Heart right ventricle (tissue), 16 donors: ENCODE measurements around the gene AGRP. TPM values are rescaled to one million over a fixed set of nuclear protein-coding genes. Genes with fewer than 3 reads are reported as not detected.

Source experiments
- ATAC-seq, 8 donors: fragments of 200-7000 bp; cut with Tn5 transposase; one replicate each; pipeline ENCODE4 v1.9.1; 2020; ENCODE audit warnings: mild to moderate bottlenecking in 8 of 8, moderate library complexity in 8 of 8, moderate number of reproducible peaks in 1 of 8
- DNase-seq, 2 donors: peaks; one replicate each; pipeline ENCODE4 v3.0.0-alpha.2; 2020
- H3K27ac ChIP-seq, 10 donors: fragments of 200-600 bp; sonication (generic) in 2 of 10; one replicate each; pipeline versions ENCODE4 v1.5.0 to v1.8.0; 2020 to 2022; ENCODE audit warnings: mild to moderate bottlenecking in 3 of 10
- H3K27me3 ChIP-seq, 7 donors: fragments of 200-600 bp; one replicate each; pipeline ENCODE4 v1.8.0; 2021 to 2022; ENCODE audit warnings: mild to moderate bottlenecking in 2 of 7
- H3K36me3 ChIP-seq, 9 donors: fragments of 200-600 bp; sonication (generic) in 1 of 9; one replicate each; pipeline versions ENCODE4 v1.5.0 to v1.8.0; 2020 to 2022; ENCODE audit warnings: mild to moderate bottlenecking in 2 of 9
- H3K4me1 ChIP-seq, 9 donors: fragments of 200-600 bp; sonication (generic) in 1 of 9; one replicate each; pipeline versions ENCODE4 v1.5.0 to v1.8.0; 2020 to 2022; ENCODE audit warnings: mild to moderate bottlenecking in 4 of 9
- H3K4me3 ChIP-seq, 10 donors: fragments of 200-600 bp; sonication (generic) in 2 of 10; one replicate each; pipeline versions ENCODE4 v1.5.0 to v1.8.0; 2020 to 2022; ENCODE audit warnings: mild to moderate bottlenecking in 7 of 10, moderate library complexity in 2 of 10
- H3K9me3 ChIP-seq, 11 donors: fragments of 200-600 bp in 10 of 11; sonication (generic) in 2 of 11; one replicate each; pipeline versions ENCODE4 v1.5.0 to v1.8.0; 2013 to 2022; ENCODE audit warnings: mild to moderate bottlenecking in 2 of 11, control low read depth in 1 of 11, moderate library complexity in 1 of 11
- CTCF ChIP-seq, 9 donors: fragments of 200-600 bp; sonication (generic) in 2 of 9; IDR thresholded peaks; one replicate each; pipeline versions ENCODE4 v1.5.0 to v1.8.0; 2021 to 2022; ENCODE audit warnings: antibody characterized with exemption in 9 of 9, mild to moderate bottlenecking in 5 of 9, moderate library complexity in 1 of 9
- WGBS, 2 donors: extraction: QIAGEN DNeasy Blood & Tissue Kit; methylation state at CpG; one replicate each; pipeline ENCODE4 v1.1.7; 2013; ENCODE audit warnings: inconsistent platforms in 1 of 2; 5-methylcytosine and 5-hydroxymethylcytosine counted together
- intact Hi-C, 10 donors: fragments of 100-400 bp; cut with DNase I; formaldehyde crosslinking; loops; one replicate each; pipeline versions ENCODE4 v1.11.1 to v1.14.2; 2022
- polyA plus RNA-seq, 2 donors: library from polyadenylated mRNA; stranded (reverse); fragments of 200-250 nt; gene quantifications; one replicate each; pipeline ENCODE4 v1.2.3, GENCODE V29; 2013
- total RNA-seq, 10 donors: library from RNA; stranded (reverse); fragmentation: NEBNext Ultra II Directional in 3 of 10; extraction: Animal tissue kit (Norgen Biotek cat#: 25700) in 3 of 10; gene quantifications; one replicate each; pipeline versions ENCODE4 v1.2.1 to v1.2.4, GENCODE V29; 2021 to 2023
- donor health status: Arrhythmogenic right ventricular cardiomyopathy.
- donor health status: ischemic (EF 13 %, LVEDD 7.1; RV severe dilation, severe dysfunction).
- donor health status: healthy with polysubstance abuse.
- donor health status: DM: no; HTN: yes; CAD: no.
- donor health status: DM: no; HTN: no; CAD: no.
- donor health status: ischemic (EF 25% LVEDD 6.9; RV normal size, moderate dysfunction).
- donor health status: ischemic (EF 25% LVEDD 5.7; RV mildly dilated, moderate dysfunction).
- donor health status: healthy.
- donor health status: DM: yes; HTN: yes; CAD: no.
- donor health status: Ischemic cardiomyopathy.
- donor health status: ischemic (EF 35%, LVEDD 5.7; RV mildly dilated, moderate dysfunction).
- donor health status: nonischemic (EF 11% LVEDD 7.7; RV severe dilation, severe dysfunction).
- donor health status: DM: yes; HTN: yes; CAD: no.
- donor health status: PGD.
- donor health status: ischemic (EF 29% LVEDD 5.4; RV normal size, mild dysfunction).
- donor health status: nonischemic (EF 23%, LVEDD 6.1; RV moderate dilation, normal function).

AGRP gene
- total and polyA plus RNA-seq, 12 donors = 0.10 TPM; not detected in 11

- 83 to 89% methylated on average over 13 of the region's 13 CpGs for WGBS, 2 donors
- peaks cover 0 to 76% (median 13%) of the 10 kb centered on the region in 9 donors for H3K36me3 ChIP-seq
- no peak for DNase-seq
These were observed 40.6 kb downstream of the AGRP start for GRCh38 chr16:67442581-67443255.

GRCh38 chr16:67441907-67442306, 41.4 kb downstream of the AGRP start:
- peak overlapping the region in 6 of 10 donors; percentile 7 to 67 (median 53) for H3K27ac ChIP-seq

More at GRCh38 chr16:67442581-67443255, 40.6 kb downstream of the AGRP start:
- H3K27ac ChIP-seq = peak overlapping the region in 5 of 10 donors; percentile 5 to 67 (median 52)
- H3K4me3 ChIP-seq = peak overlapping the region in 2 of 10 donors; percentile 5 to 22
- no peaks in the 10 kb centered on the region for H3K9me3 ChIP-seq
- no peak for ATAC-seq
- H3K27me3 ChIP-seq = no peaks in the 10 kb centered on the region
- H3K4me1 ChIP-seq = peaks cover 39 to 74% (median 67%) of the 10 kb centered on the region in 9 donors
- TF ChIP-seq CTCF (IDR thresholded peaks at IDR 0.05) = no peak
- intact Hi-C loops = no loop called here

GRCh38 chr16:67441271-67441753, 42.0 kb downstream of the AGRP start:
- Histone ChIP-seq H3K9me3 (no peaks in the 10 kb centered on the region), H3K27me3 (no peaks in the 10 kb centered on the region), H3K4me1 (peaks cover 25 to 60% (median 53%) of the 10 kb centered on the region in 9 donors), H3K36me3 (peaks cover 0 to 83% (median 13%) of the 10 kb centered on the region in 9 donors), H3K4me3 (peak overlapping the region in 1 of 10 donors; percentile 9), H3K27ac (peak overlapping the region in 6 of 10 donors; percentile 7 to 67 (median 53))
- TF ChIP-seq CTCF (IDR thresholded peaks at IDR 0.05) = no peak
- WGBS, 2 donors = 56 to 69% methylated on average over 17 of the region's 17 CpGs
- intact Hi-C loops = no loop called here
- DNase-seq (peak; percentile 39 to 63), ATAC-seq (peak in 7 of 8 donors; percentile 41 to 78 (median 71))

More at GRCh38 chr16:67441907-67442306, 41.4 kb downstream of the AGRP start:
- Histone ChIP-seq H3K27me3 (no peaks in the 10 kb centered on the region), H3K4me3 (peak overlapping the region in 1 of 10 donors; percentile 22), H3K9me3 (no peaks in the 10 kb centered on the region), H3K36me3 (peaks cover 0 to 78% (median 13%) of the 10 kb centered on the region in 9 donors), H3K4me1 (peaks cover 31 to 66% (median 58%) of the 10 kb centered on the region in 9 donors)
- ATAC-seq = peak in 6 of 8 donors; percentile 6 to 39 (median 16)
- peak in 1 of 2 donors; percentile 53 for DNase-seq
- WGBS, 2 donors = 43 to 53% methylated on average over 5 of the region's 5 CpGs
- TF ChIP-seq CTCF (IDR thresholded peaks at IDR 0.05) = no peak
- intact Hi-C loops = no loop called here

- Histone ChIP-seq H3K36me3 (peaks cover 0 to 71% (median 13%) of the 10 kb centered on the region in 9 donors), H3K4me1 (peaks cover 15 to 36% (median 29%) of the 10 kb centered on the region in 9 donors), H3K4me3 (no peak overlapping the region), H3K9me3 (no peaks in the 10 kb centered on the region), H3K27ac (no peak overlapping the region), H3K27me3 (no peaks in the 10 kb centered on the region)
- TF ChIP-seq CTCF (IDR thresholded peaks at IDR 0.05) = no peak
- ATAC-seq (no peak), DNase-seq (no peak)
- 94 to 96% methylated on average over 19 of the region's 19 CpGs for WGBS, 2 donors
- intact Hi-C loops = no loop called here
These were observed 44.4 kb downstream of the AGRP start for GRCh38 chr16:67438824-67439393.
